Hepatocyte (in vitro differentiated cells): ENCODE measurements around the gene CNPY4.

Experiments used
- CTCF ChIP-seq: fragments of 200-600 bp; sonication (generic); IDR thresholded peaks from 2 replicates; pipeline ENCODE4 v1.5.1; 2016; ENCODE audit warnings: antibody characterized with exemption, mild to moderate bottlenecking; ENCODE audit not compliant: poor library complexity
- EZH2 ChIP-seq: fragments of 200-600 bp; sonication (generic); IDR thresholded peaks from 2 replicates; pipeline ENCODE4 v1.6.1; 2016; ENCODE audit warnings: antibody characterized with exemption, mild to moderate bottlenecking, borderline replicate concordance

- TF ChIP-seq CTCF (no peak), EZH2 (no peak)
These were observed 12.8 kb upstream of the CNPY4 start for GRCh38 chr7:100106633-100107032.
